Fibroblast of the aortic adventitia (primary cell): Measurements from ENCODE around the gene GJA3. TPM values are rescaled to one million over a fixed set of nuclear protein-coding genes. Genes with fewer than 3 reads are reported as not detected.

Experiments used
- DNase-seq: peaks from one replicate; pipeline ENCODE4 v3.0.0-alpha.2; 2010; ENCODE audit warnings: low read depth
- H3K4me3 ChIP-seq: 2 replicates; pipeline ENCODE4 v1.5.1; 2011; ENCODE audit warnings: low read depth, mild to moderate bottlenecking, control low read depth, low read length, moderate library complexity
- total RNA-seq: library from RNA; depleted of rRNA; stranded (reverse); fragments of >200 nt; gene quantifications from 2 replicates; pipeline ENCODE4 v1.2.3, GENCODE V29; 2012; ENCODE audit warnings: low replicate concordance
- TF ChIP-seq, protein P1 (sequence below): IDR thresholded peaks from 2 replicates; pipeline ENCODE4 v1.5.1; 2011; ENCODE audit warnings: mild to moderate bottlenecking, low read length, control low read depth, inconsistent platforms; ENCODE audit not compliant: insufficient read depth

GJA3 gene
- total RNA-seq, 1 donor: 0.90 TPM

DNA sequence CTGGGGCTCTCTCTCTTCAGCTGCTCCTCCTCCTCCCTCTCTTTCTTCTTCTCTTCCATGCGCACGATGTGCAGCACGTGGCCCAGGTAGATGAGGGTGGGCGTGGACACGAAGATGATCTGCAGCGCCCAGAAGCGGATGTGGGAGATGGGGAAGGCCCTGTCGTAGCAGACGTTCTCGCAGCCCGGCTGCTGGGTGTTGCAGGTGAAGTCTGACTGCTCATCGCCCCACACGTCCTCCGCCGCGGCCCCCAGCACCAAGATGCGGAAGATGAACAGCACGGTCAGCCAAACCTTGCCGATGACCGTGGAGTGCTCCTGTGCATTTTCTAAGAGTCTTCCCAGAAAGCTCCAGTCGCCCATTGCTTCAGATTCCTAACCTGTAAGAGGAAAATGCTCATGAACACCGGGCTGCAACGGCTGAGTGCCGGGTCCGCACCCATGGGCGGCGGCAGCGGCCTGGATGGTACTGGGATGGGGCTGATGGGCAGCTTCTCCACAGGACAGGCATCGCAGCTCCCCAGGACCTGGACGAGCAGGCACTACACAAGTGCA, 17.8 kb downstream of the GJA3 start:
- no peak overlapping the region for H3K4me3 ChIP-seq
- TF ChIP-seq, protein P1, sequence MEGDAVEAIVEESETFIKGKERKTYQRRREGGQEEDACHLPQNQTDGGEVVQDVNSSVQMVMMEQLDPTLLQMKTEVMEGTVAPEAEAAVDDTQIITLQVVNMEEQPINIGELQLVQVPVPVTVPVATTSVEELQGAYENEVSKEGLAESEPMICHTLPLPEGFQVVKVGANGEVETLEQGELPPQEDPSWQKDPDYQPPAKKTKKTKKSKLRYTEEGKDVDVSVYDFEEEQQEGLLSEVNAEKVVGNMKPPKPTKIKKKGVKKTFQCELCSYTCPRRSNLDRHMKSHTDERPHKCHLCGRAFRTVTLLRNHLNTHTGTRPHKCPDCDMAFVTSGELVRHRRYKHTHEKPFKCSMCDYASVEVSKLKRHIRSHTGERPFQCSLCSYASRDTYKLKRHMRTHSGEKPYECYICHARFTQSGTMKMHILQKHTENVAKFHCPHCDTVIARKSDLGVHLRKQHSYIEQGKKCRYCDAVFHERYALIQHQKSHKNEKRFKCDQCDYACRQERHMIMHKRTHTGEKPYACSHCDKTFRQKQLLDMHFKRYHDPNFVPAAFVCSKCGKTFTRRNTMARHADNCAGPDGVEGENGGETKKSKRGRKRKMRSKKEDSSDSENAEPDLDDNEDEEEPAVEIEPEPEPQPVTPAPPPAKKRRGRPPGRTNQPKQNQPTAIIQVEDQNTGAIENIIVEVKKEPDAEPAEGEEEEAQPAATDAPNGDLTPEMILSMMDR: no peak
- no peak for DNase-seq

DNA sequence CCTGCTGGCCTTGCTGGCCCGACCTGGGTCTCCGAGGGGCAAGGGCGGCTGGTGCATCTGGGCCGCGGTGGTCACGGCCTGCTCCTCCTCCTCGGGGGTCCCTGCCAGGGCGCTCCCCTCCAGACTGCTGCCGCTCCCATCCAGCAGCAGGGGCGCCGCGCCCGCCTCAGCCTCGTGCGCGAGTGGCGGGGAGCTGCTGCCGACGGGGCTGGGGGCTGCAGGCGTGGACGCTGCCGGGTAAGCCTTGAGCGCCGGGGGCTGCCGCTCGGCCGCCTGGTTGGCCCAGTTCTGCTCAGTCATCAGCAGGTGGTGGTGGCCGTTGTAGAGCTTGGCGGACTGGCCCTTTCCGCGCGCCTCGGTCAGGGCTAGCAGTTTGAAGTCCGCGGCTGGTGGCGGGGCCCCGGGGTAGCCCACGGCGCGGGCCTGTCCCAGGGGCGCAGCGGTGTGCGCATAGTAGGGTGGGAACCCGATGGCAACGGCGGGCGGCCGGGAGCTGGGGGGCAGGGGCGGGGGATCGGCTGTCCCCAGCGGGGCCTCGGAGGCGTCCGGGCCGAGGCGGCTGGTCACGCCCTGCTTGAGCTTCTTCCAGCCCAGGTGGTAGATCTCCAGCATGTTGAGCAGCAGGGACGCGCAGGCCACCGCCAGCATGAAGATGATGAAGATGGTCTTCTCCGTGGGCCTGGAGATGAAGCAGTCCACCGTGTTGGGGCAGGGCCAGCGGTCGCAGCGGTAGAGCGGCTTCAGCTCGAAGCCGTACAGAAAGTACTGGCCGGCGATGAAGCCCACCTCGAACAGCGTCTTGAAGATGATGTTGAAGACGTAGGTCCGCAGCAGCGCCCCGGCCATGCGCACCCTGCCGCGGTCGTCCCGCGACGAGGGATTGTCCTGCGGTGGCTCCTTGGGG, 18.6 kb downstream of the GJA3 start:
- TF ChIP-seq, protein P1: no peak
- H3K4me3 ChIP-seq: no peak overlapping the region
- DNase-seq: no peak

DNA sequence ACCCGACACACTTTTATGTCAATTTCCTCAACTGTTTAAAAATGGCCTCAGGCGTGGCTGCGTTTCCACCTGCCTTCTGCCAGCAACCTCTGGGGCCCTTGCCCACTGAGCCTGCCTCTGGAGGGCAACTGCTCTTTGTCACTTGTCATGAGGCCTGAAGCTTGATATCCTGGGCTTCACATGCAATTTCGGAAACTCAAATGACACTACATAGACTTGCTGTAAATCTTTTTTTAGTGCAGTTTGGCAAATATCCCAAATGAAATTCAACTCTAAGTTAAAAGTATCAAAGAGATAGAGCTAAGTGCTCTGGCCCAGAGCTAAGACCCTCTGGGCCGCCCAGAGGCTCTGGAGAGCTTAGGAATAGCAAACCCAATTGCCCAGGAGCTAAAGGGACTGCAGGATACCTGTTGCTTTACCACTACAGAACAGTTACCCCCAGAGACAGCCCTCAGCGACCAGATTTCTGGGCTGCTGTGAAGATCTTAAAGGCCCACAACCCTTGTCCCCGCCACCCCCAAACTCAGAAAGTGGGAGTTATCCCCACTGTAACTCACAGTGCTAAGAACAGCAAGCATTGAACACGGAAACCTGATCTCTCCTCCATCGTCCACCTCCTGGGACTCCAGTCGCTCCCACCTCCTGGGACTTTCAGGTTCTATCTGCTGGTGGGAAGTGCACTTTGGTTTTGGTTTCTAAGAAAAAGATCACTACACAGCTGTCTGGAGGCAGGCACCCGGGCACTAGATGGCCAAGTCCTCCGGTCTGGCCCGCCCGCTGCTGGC, 19.4 kb downstream of the GJA3 start:
- no peak for DNase-seq
- TF ChIP-seq, protein P1: no peak
- no peak overlapping the region for H3K4me3 ChIP-seq

DNA sequence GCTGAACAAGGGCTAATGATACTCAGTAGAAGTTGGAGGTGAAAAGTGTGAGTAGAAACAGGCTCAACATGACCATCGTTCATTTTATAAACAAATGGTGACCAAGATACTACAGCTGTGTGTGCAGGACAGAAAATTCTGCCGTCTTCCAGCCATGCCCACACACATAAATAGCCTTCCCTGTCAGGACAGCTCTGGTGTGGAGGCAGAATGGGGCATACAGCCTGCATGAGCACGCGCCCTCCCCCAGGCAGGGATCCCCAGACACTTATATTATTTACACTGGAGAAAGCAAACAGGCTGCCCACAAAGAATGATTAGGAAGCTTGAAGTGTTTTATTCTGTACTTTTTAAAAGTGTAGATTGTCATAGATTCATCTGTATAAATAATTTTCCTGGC, 20.4 kb downstream of the GJA3 start:
- no peak for DNase-seq
- no peak overlapping the region for H3K4me3 ChIP-seq
- TF ChIP-seq, protein P1: no peak

DNA sequence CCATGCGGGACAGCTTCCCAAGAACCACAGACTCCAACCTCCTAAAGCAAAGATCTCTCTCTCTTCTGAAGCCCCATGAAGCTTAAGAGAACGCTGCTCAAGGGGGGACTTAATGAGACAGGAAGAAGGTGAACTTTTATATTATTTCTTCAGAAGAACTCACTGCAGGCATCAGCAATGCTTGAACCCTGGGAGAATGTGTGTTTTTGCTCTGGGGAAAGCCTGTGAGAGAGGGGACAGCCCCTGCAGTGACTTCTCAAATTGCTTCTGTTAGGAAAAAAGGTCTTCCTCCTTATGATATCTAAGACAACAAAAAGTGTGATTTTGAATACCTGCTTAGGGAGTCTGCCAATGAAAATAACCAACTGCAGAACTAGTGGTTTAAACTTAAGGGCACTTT, 23.0 kb downstream of the GJA3 start:
- TF ChIP-seq, protein P1: no peak
- no peak for DNase-seq
- no peak overlapping the region for H3K4me3 ChIP-seq

DNA sequence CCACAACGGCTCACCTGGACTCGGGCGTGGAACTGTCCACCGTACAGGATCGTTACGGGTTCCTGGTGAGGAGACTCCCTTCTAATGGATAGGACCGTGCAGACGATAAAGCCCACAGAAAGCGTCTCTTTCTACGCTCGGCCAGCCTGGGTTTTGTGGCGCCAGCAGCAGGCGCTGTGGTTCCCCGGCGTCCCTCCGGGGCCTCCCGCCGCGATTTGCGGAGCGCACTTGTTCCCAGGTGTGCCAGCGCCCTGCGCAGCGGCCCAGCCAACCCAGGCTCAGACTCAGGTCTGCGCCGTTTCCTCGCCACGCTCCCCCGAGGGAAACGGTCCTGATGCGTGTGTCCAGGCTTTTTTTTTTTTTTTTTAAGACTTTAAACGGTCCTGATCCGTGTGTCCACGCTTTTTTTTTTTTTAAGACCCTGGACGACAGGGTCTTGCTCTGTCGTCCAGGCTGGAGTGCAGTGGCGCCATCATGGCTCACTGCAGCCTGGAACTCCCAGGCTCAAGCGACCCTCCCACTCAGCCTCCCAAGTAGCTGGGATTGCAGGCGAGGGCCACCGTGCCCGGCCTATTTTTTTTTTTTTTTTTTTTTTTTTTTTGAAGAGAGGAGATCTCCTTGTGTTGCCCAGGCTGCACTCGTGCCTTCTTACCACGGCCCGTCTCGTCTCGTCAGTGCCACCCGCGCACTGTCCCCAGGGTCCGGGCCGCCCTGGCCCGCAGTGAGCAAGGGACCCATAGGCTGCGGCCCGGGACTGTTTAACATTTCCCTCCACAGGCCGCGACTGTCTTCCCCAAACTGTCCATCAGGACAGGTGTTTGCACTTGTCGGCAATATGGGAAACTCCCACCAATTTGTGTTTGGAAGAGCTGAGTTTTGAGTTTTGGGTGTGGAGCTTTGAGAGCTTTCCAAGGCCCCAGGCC, 23.8 kb downstream of the GJA3 start:
- DNase-seq: no peak
- H3K4me3 ChIP-seq: no peak overlapping the region
- TF ChIP-seq, protein P1: peak; percentile 49
